ENCODE results near the gene STPG2. TPM values are rescaled to one million over a fixed set of nuclear protein-coding genes. Genes with fewer than 3 reads are reported as not detected.

Gene STPG2
- total RNA-seq, 1 donor from 2014 or later = 0.99 TPM

- Mint-ChIP-seq H3K4me1 (no peaks in the 10 kb centered on the region), H3K9me3 (no peaks in the 10 kb centered on the region), H3K27ac (no peak overlapping the region), H3K4me3 (no peak overlapping the region), H3K27me3 (ENCODE audit: insufficient read depth, low read depth) (no peaks in the 10 kb centered on the region), H3K36me3 (no peaks in the 10 kb centered on the region)
- H4K20me1 ChIP-seq (ENCODE audit: low read depth) = no peaks in the 10 kb centered on the region
- no peak overlapping the region for H3K4me2 ChIP-seq
- H3K4me3 ChIP-seq = no peak overlapping the region
- H3K27me3 ChIP-seq = no peaks in the 10 kb centered on the region
- H3K36me3 ChIP-seq = no peaks in the 10 kb centered on the region
- peak; percentile 8 for DNase-seq (ENCODE audit: low spot score)
- TF ChIP-seq CTCF (IDR thresholded peaks at IDR 0.05) = no peak
- no peak for TF ChIP-seq EZH2 (IDR thresholded peaks at IDR 0.05)
- no peak for TF ChIP-seq EZH2phosphoT487 (IDR thresholded peaks at IDR 0.05)
- no peak overlapping the region for H2AFZ ChIP-seq (replicated peaks)
- no peaks in the 10 kb centered on the region for H3K9me3 ChIP-seq (ENCODE audit: low read depth)
- H3K79me2 ChIP-seq (ENCODE audit: low read depth) = no peaks in the 10 kb centered on the region
- H3F3A ChIP-seq (ENCODE audit: low read depth) = no peaks in the 10 kb centered on the region
- H3K9ac ChIP-seq = no peak overlapping the region
- no peaks in the 10 kb centered on the region for H3K4me1 ChIP-seq
- no peak overlapping the region for H3K27ac ChIP-seq
Observed at GRCh38 chr4:97770222-97770621, 373.1 kb downstream of the STPG2 start.

GRCh38 chr4:97762115-97762512 is 381.2 kb downstream of the STPG2 start:
- Histone ChIP-seq H4K20me1 (ENCODE audit: low read depth) (no peaks in the 10 kb centered on the region), H3K4me1 (no peaks in the 10 kb centered on the region), H3K9me3 (ENCODE audit: low read depth) (no peaks in the 10 kb centered on the region), H3K4me2 (no peak overlapping the region), H3K27ac (no peak overlapping the region), H3K36me3 (no peaks in the 10 kb centered on the region), H3K27me3 (no peaks in the 10 kb centered on the region), H3K79me2 (ENCODE audit: low read depth) (no peaks in the 10 kb centered on the region), H3F3A (ENCODE audit: low read depth) (no peaks in the 10 kb centered on the region), H2AFZ (replicated peaks) (no peak overlapping the region), H3K9ac (no peak overlapping the region), H3K4me3 (no peak overlapping the region)
- Mint-ChIP-seq H3K4me1 (no peaks in the 10 kb centered on the region), H3K9me3 (no peaks in the 10 kb centered on the region), H3K36me3 (no peaks in the 10 kb centered on the region), H3K27me3 (ENCODE audit: insufficient read depth, low read depth) (no peaks in the 10 kb centered on the region), H3K27ac (no peak overlapping the region), H3K4me3 (no peak overlapping the region)
- DNase-seq (ENCODE audit: low spot score) = no peak
- TF ChIP-seq CTCF (IDR thresholded peaks at IDR 0.05) (no peak), EZH2 (IDR thresholded peaks at IDR 0.05) (no peak)

GRCh38 chr4:97761445-97762114 is 381.7 kb downstream of the STPG2 start:
- Mint-ChIP-seq H3K4me3 (no peak overlapping the region), H3K9me3 (no peaks in the 10 kb centered on the region), H3K27me3 (ENCODE audit: insufficient read depth, low read depth) (no peaks in the 10 kb centered on the region), H3K27ac (no peak overlapping the region), H3K36me3 (no peaks in the 10 kb centered on the region), H3K4me1 (no peaks in the 10 kb centered on the region)
- H3K79me2 ChIP-seq (ENCODE audit: low read depth) = no peaks in the 10 kb centered on the region
- H3K9me3 ChIP-seq (ENCODE audit: low read depth) = no peaks in the 10 kb centered on the region
- no peaks in the 10 kb centered on the region for H4K20me1 ChIP-seq (ENCODE audit: low read depth)
- no peak overlapping the region for H3K4me2 ChIP-seq
- no peak overlapping the region for H3K27ac ChIP-seq
- H3K9ac ChIP-seq = no peak overlapping the region
- H3F3A ChIP-seq (ENCODE audit: low read depth) = no peaks in the 10 kb centered on the region
- no peaks in the 10 kb centered on the region for H3K36me3 ChIP-seq
- H2AFZ ChIP-seq (replicated peaks) = no peak overlapping the region
- H3K4me1 ChIP-seq = no peaks in the 10 kb centered on the region
- no peaks in the 10 kb centered on the region for H3K27me3 ChIP-seq
- no peak for TF ChIP-seq EZH2 (IDR thresholded peaks at IDR 0.05)
- no peak for TF ChIP-seq CTCF (IDR thresholded peaks at IDR 0.05)
- no peak for TF ChIP-seq EZH2phosphoT487 (IDR thresholded peaks at IDR 0.05)
- no peak for DNase-seq (ENCODE audit: low spot score)
- H3K4me3 ChIP-seq = no peak overlapping the region
